ENCODE data around the gene UNC5C.

The UNC5C gene

GRCh38 chr4:95516528-95517017 is 32.2 kb downstream of the UNC5C start:
- no peak for TF ChIP-seq CTCF (conservative IDR thresholded peaks at IDR 0.05; ENCODE audit: control insufficient read depth, insufficient read depth, low read depth, low read length)
- H3K4me3 ChIP-seq (ENCODE audit: control insufficient read depth, low read depth, low read length): no peak overlapping the region
- DNase-seq (ENCODE audit: low read depth): no peak

- no peak overlapping the region for H3K4me3 ChIP-seq (ENCODE audit: control insufficient read depth, low read depth, low read length)
- no peak for TF ChIP-seq CTCF (conservative IDR thresholded peaks at IDR 0.05; ENCODE audit: control insufficient read depth, insufficient read depth, low read depth, low read length)
- DNase-seq (ENCODE audit: low read depth): no peak
Observed at GRCh38 chr4:95515589-95515988, 33.2 kb downstream of the UNC5C start.

- no peak for TF ChIP-seq CTCF (conservative IDR thresholded peaks at IDR 0.05; ENCODE audit: control insufficient read depth, insufficient read depth, low read depth, low read length)
- no peak overlapping the region for H3K4me3 ChIP-seq (ENCODE audit: control insufficient read depth, low read depth, low read length)
- no peak for DNase-seq (ENCODE audit: low read depth)
Observed at GRCh38 chr4:95513022-95513421, 35.8 kb downstream of the UNC5C start.

GRCh38 chr4:95511477-95511876 is 37.3 kb downstream of the UNC5C start:
- H3K4me3 ChIP-seq (ENCODE audit: control insufficient read depth, low read depth, low read length): no peak overlapping the region
- no peak for TF ChIP-seq CTCF (conservative IDR thresholded peaks at IDR 0.05; ENCODE audit: control insufficient read depth, insufficient read depth, low read depth, low read length)
- no peak for DNase-seq (ENCODE audit: low read depth)

GRCh38 chr4:95510877-95511276 is 37.9 kb downstream of the UNC5C start:
- no peak for DNase-seq (ENCODE audit: low read depth)
- no peak for TF ChIP-seq CTCF (conservative IDR thresholded peaks at IDR 0.05; ENCODE audit: control insufficient read depth, insufficient read depth, low read depth, low read length)
- H3K4me3 ChIP-seq (ENCODE audit: control insufficient read depth, low read depth, low read length): no peak overlapping the region

GRCh38 chr4:95510145-95510544 is 38.6 kb downstream of the UNC5C start:
- peak; percentile 21 for DNase-seq (ENCODE audit: low read depth)
- H3K4me3 ChIP-seq (ENCODE audit: control insufficient read depth, low read depth, low read length): no peak overlapping the region
- peak; percentile 52 for TF ChIP-seq CTCF (conservative IDR thresholded peaks at IDR 0.05; ENCODE audit: control insufficient read depth, insufficient read depth, low read depth, low read length)

GRCh38 chr4:95508421-95508820 is 40.4 kb downstream of the UNC5C start:
- no peak overlapping the region for H3K4me3 ChIP-seq (ENCODE audit: control insufficient read depth, low read depth, low read length)
- DNase-seq (ENCODE audit: low read depth): peak; percentile 17
- TF ChIP-seq CTCF (conservative IDR thresholded peaks at IDR 0.05; ENCODE audit: control insufficient read depth, insufficient read depth, low read depth, low read length): no peak
